Midbrain (tissue), 1 donor: ENCODE measurements around the gene NATD1.

Source experiments
- DNase-seq: peaks from one replicate; lab custom pipeline; 2025; lab: John Stamatoyannopoulos, UW

NATD1 gene

GRCh38 chr17:21289902-21290571 is 36.8 kb upstream of the NATD1 start:
- DNase-seq, result no peak

GRCh38 chr17:21289175-21289901 is 36.1 kb upstream of the NATD1 start:
- DNase-seq, result no peak

GRCh38 chr17:21288571-21289017 is 35.4 kb upstream of the NATD1 start:
- no peak for DNase-seq

GRCh38 chr17:21287703-21288449 is 34.7 kb upstream of the NATD1 start:
- peak; percentile 84 for DNase-seq

- DNase-seq, result no peak
Observed at GRCh38 chr17:21286909-21287702, 33.9 kb upstream of the NATD1 start.

- DNase-seq, result peak; percentile 31
Observed at GRCh38 chr17:21286066-21286770, 33.0 kb upstream of the NATD1 start.

- no peak for DNase-seq
Observed at GRCh38 chr17:21285164-21286065, 32.2 kb upstream of the NATD1 start.

- peak; percentile 99 for DNase-seq
Observed at GRCh38 chr17:21284319-21285163, 31.3 kb upstream of the NATD1 start, which contains the start of gene MAP2K3. Gene MAP2K3 (plus strand): TSS chr17:21284711. CDS start chr17:21284921, 210 bp downstream.

GRCh38 chr17:21283482-21284318 is 30.5 kb upstream of the NATD1 start:
- peak; percentile 58 for DNase-seq

GRCh38 chr17:21282850-21283249 is 29.6 kb upstream of the NATD1 start:
- DNase-seq, result no peak

GRCh38 chr17:21282231-21282630 is 29.0 kb upstream of the NATD1 start:
- no peak for DNase-seq

GRCh38 chr17:21280081-21280518 is 26.9 kb upstream of the NATD1 start:
- DNase-seq, result peak; percentile 85

GRCh38 chr17:21279582-21279981 is 26.4 kb upstream of the NATD1 start:
- no peak for DNase-seq

- no peak for DNase-seq
Observed at GRCh38 chr17:21279198-21279535, 26.0 kb upstream of the NATD1 start.

GRCh38 chr17:21278450-21279197 is 25.4 kb upstream of the NATD1 start:
- DNase-seq, result no peak

- no peak for DNase-seq
Observed at GRCh38 chr17:21277332-21277731, 24.1 kb upstream of the NATD1 start.

- no peak for DNase-seq
Observed at GRCh38 chr17:21276264-21276588, 23.0 kb upstream of the NATD1 start.
